GM12875 (cell line): ENCODE results near the gene WDR83.
A peak's percentile ranks its signal among the peaks of the same experiment; 100 is the strongest.

ENCODE experiments used
- H3K4me3 ChIP-seq: one replicate; pipeline ENCODE4 v1.5.1; 2011; ENCODE audit warnings: low read depth, low read length, control low read depth
- CTCF ChIP-seq: IDR thresholded peaks from 2 replicates; pipeline ENCODE4 v1.5.1; 2011; ENCODE audit warnings: low read depth, mild to moderate bottlenecking, control low read depth, inconsistent platforms, low read length, moderate library complexity, borderline replicate concordance; ENCODE audit not compliant: insufficient read depth

The WDR83 gene

GRCh38 chr19:12656899-12657571 is 9.6 kb upstream of the WDR83 start:
- no peak overlapping the region for H3K4me3 ChIP-seq

GRCh38 chr19:12657966-12658365 is 8.6 kb upstream of the WDR83 start:
- no peak overlapping the region for H3K4me3 ChIP-seq
- no peak for TF ChIP-seq CTCF

More at GRCh38 chr19:12656899-12657571, 9.6 kb upstream of the WDR83 start:
- no peak for TF ChIP-seq CTCF

GRCh38 chr19:12660980-12661379 is 5.6 kb upstream of the WDR83 start:
- no peak for TF ChIP-seq CTCF
- no peak overlapping the region for H3K4me3 ChIP-seq

GRCh38 chr19:12664406-12665280 is 2.0 kb upstream of the WDR83 start:
- TF ChIP-seq CTCF, result no peak
- peak overlapping the region; percentile 72 for H3K4me3 ChIP-seq

- no peak for TF ChIP-seq CTCF
- H3K4me3 ChIP-seq, result peak overlapping the region; percentile 72
Measured at GRCh38 chr19:12665281-12665573, 1.4 kb upstream of the WDR83 start.

- no peak for TF ChIP-seq CTCF
Measured at GRCh38 chr19:12665671-12666264, 839 bp upstream of the WDR83 start.

More at GRCh38 chr19:12665671-12666264, 839 bp upstream of the WDR83 start:
- H3K4me3 ChIP-seq, result peak overlapping the region; percentile 72
